HG02759 (cell line): ENCODE measurements around the gene PPP1R9B.

Experiments
- ATAC-seq: cut with Tn5 transposase; IDR thresholded peaks from one replicate; pipeline ENCODE4 v1.9.1; 2021; ENCODE audit warnings: mild to moderate bottlenecking, moderate library complexity; ENCODE audit not compliant: unreplicated experiment

PPP1R9B gene

DNA sequence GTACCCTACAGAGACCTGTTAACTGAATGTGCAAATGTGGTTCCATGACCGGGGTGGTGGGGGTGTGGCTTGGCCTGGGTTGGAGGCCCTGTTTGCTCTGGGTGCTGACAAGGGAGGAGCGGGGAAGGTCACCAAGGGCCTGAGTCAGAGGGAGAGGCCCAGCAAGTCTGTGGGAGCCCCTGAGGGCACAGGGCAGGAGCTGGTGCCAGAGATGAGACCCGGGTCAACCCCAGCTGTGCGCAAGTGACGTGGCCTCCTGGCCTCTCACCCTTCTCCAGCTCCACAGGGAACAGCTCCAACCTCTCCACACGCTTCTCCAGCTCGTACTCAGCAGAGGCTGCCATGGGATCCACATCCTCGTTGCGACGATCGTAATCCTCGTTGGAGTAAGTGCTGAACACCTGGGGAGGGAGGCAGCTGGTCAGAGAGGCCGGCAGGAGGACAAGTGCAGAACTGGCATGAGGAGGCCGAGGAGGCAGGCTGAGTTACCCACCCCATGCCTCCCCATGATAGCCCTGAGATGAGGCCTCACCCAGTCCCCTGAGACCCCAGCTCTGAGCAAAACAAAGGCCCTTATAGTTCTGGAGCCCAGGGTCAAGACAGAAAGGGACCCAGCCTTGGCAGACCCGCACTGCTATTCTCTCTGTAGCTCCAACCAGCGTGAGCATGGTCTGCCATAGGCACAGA, 5.5 kb downstream of the PPP1R9B start:
- ATAC-seq: no peak

- ATAC-seq: no peak
Measured at GRCh38 chr17:50144355-50144754, 6.1 kb downstream of the PPP1R9B start.

DNA sequence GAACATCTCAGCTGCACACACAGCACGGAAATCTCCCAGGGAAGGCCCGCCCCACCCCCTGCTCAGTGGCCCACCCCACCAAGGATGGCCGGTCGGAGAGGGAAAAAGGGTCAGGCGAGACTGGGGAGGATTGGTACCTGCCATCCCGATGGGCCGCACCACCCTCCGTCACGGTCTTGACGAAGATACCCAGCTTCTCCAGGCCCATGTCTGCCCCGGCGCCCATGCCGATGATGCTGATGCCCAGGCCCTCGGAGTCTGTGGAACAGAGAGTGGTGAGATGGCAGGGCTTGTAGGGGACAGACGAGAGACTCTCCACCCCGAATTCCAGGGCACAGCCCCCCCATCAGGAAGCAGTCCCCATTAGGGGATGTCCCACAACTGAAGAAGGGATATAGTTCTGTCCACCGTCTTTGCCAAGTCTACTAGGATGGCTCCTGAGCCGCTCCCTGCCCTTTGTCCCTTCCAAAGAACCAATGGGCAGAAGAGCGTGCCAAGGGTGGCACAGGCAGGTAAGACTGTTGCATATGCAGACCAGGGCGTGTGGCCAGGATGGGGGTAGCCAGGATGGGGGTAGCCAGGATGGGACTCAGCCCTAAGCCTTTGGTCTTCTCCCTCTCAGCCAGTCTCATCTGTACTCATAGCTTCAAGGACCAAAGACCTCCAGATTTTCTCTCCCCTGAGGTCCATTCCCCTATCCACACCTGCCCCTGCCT, 6.9 kb downstream of the PPP1R9B start:
- ATAC-seq: no peak

DNA sequence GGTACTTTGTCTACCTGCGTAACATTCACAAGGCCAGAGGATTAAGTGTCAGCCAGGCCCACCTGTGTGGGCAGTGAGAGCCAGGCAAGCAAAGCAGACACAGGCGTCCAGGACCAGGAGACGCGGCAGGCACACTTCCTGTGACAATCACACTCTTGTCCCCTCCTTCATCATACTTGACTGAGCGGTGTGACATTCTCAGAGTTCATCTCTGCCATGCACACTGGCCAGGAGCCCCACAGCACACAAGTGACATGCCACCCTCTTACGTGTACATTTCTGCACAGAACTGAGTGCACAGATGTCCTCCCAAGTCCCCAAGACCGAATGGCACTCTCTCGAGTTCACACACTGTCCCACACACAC, 8.7 kb downstream of the PPP1R9B start:
- ATAC-seq: no peak

DNA sequence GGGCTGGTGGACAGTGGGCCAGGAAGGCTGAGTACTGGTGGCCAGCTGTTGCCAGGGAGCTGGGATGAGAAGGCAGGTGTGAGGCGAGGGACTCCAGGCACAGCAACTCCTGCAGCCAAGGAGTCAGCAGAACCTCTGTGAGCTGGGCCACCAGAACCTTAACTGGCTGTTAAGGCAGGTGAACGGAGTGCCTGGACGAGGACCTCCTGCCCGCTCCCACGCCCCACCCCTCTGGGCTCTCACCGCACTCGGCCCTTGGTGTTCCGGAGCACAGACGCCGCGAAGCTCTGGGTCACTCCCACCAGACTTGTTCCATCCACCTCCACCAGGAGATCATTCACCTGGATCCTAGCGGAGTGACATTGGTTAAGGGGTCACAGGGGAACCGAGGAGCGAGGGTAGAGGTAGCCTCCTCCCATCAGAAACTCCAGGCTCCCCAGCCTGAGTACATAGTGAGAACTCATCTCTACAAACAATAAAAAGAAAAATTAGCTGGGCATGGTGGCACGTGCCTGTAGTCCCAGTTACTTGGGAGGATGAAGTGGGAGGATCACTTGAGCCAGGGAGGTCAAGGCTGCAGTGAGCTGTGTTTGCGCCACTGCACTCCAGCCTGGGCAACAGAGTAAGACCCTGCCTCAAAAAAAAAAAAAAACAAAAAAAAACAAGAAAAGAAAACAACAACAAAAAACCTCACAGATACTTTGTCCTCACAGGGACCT, 9.3 kb downstream of the PPP1R9B start:
- ATAC-seq: no peak

DNA sequence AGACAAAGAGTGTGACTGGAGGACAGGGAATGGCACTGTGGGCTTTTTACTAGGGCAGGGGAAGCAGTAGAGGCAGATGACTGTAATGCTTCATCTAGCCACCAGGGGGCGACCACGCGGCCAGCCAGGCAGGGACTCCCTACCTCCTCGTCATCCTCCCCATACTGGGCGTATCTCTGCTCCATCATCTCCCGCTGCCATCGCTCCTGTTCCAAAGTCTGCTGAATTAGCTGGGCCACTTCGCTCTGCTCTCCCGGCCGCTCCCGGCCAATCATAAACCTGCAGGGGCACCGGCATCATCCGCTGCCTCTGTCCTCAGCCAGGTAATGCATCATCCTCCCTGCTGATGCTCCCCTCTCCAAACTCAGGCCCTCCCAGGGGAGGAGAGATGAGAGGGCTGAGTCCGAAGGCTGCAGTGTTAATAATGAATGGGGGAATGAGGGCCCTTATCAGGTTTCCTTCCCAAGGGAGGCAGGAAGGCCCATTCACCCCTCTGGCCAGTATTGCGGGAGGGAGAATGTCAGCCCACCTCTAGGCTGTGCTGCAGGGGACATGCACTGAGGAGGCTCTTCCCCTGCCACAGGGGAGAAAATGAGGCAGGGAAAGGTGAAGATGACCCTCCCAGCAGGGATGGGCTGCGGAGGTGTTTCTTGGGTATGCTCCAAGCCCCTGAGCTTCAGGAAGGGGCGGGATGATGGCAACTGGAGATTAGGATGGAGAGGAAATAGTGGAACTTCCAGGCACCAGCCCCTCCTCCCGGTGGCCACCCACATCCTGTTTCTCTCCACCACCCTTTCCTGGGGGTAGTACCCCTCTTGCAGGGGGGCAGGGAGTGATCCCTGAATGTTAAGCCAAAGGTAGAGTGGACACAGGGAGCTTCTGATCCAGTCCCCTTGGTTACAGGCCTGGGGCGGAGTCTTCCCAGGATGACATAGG, 10.3 kb downstream of the PPP1R9B start:
- peak; percentile 79 for ATAC-seq

DNA sequence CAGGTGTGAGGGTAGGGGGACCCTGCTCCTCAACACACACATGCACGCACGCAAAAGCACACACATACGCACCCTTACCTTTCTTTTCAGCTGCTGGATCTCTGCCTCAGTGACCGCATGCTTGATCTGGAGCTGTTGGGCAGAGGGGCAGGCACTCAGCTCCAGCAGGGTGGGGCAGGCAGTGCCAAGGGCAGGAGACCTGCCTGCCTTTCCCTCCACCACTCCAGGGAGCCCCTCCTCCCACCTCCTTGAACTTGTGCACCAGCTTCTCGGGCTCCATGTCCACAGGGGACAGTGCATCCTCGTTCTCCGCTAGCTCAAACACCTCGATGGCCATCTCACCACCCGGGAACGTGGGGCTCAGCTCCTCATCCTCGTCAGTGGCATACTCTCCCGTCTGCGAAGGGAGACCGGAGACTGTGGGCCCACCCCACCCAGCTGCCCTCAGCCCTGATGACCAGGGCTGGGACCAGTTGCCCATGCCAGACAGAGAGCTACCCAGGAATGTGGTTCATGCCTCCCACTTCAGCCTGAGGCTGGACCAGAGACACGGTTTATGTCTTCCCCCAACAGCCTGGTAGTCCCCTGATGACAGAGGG, 11.2 kb downstream of the PPP1R9B start:
- no peak for ATAC-seq

- no peak for ATAC-seq
Measured at GRCh38 chr17:50137042-50137441, 13.4 kb downstream of the PPP1R9B start.

GRCh38 chr17:50136096-50136687, 14.3 kb downstream of the PPP1R9B start:
- ATAC-seq: no peak

DNA sequence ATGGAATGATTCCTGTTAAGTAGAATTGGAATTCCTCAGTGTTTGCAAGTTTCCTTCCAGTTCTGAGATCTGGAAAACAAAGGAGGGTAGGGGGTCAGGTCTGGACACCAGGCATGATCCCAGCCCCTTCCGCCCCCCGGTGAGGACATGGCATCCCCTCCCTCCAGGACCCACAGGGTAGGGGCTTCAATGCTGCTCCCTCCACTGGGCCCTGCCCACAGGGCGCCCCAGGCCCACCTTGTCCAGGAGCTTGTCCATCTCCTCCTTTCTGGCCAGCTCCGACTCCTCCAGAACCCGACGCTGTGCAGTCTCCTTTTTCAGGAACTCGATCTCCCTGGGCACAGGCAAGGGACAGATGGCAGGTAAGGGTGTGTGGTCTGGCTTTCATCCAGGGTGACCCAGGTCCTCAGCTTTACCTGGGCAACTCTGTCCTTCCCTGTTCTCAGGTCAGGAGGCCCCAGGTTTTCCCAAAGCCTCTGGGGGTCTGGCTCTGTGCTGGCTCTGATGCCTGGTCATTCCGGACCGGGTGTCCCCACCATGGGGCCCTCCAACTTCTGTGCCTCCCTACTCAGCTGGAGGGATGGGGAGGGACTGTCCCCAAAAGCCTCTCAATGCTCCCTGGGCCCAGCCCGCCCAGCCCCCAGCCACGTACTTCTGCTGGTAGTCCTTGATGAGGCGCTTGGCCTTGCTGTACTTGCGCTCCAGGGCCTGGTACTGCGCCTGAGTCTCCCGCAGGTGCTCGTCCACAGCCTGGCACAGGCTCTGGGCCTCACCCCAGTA, 15.0 kb downstream of the PPP1R9B start:
- ATAC-seq: no peak

GRCh38 chr17:50134206-50135110, 16.0 kb downstream of the PPP1R9B start:
- ATAC-seq: no peak

DNA sequence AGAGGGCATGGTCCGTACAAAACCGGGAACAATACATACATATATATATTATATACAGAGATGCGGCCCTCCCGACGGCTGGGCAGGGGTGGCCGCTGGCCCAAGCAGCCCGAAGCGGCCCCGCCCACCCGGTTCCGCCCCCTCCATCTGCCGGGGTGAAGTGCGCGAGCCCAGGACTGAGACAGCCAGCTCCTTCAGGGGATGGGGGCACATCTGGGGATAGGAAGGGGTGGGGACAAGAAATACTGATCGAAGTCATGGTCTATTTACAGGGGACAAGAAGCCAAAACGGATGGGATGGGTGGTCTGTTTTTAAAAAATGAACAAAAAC, 16.7 kb downstream of the PPP1R9B start:
- no peak for ATAC-seq

GRCh38 chr17:50133028-50133768, 17.3 kb downstream of the PPP1R9B start:
- no peak for ATAC-seq

GRCh38 chr17:50132104-50132794, 18.2 kb downstream of the PPP1R9B start:
- ATAC-seq: no peak

DNA sequence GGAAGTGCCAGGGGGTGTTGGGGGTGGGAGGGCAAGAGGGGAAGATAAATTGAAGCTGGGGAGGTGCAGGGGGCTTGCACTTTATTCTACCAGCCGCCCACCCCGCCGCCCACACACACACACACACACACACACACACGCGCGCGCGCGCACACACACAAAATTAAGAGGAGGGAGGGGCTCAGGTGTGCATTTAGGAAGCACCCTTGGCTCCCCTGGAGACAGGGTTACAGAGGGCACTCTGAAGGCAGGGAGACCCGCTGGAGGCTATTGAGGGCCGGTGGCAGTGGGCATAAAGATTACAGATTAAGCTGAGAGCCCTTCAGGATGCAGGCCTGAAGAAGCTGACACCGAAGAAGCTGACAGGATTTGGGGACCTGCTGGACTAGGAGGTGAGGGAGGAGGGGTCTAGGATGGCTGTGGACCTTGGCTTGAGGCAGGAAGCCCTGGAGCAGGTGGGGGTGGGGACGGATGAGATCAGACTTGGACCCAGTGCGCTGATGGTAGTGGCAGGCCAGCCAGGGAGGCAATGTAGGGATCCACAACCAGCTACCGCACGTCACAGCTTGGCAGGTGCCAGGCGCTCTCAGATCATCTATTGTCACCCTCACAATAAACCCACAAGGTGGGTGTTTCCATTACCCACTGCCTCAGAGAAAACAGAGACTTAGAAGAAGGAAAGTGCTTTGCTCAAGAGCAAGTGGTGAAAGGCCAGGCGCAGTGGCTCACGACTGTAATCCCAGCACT, 19.7 kb downstream of the PPP1R9B start:
- ATAC-seq: no peak

DNA sequence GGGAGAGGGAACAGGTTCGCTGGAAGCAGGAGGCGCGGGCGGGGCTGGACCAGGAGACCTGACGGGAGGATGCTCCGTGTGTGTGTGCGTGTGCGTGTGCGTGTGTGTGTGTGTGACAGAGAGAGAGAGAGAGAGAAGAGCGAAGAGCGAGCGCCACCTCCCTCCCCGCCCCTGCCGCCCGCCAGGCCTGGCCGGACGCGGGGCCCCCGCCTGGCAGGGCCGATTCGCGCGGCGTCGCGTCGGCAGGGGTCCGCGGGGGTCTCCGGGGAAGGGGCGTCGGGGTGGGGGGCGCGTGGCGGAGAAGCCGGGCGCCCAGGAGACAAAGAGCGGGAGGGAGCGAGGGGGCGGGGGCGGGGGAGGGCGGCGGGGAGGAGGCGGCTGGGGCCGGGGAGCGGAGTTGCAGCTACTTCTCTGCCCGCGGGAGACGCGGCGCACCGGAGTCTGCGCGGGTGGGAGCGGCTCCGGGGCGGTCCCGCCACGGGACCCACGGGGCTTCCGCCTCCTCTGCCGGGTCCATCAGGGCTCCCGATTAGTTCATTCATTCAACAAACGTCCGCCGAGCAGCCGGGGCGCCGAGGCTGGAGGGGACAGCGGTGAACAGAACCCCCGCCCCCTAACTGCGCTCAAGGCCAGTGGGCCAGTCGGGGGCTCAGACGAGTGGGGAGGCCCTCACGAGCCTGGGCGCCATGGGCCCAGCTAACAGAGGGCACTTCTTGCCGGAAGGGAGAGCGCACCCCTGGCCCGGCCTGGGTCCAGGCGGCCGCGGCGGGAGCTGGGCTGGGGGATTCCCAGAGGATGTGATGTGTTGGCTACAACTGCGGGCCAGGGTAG, 20.5 kb downstream of the PPP1R9B start, which contains the start of gene SAMD14:
Gene SAMD14, minus strand, starts transcription at position 433 of the 831 bp plus-strand sequence. CDS start 5,201 bp downstream, outside the sequence.
- no peak for ATAC-seq
